Breast epithelium (tissue), 4 donors: ENCODE measurements around the gene MINDY2. TPM values are rescaled to one million over a fixed set of nuclear protein-coding genes. Genes with fewer than 3 reads are reported as not detected.

Source experiments
- DNase-seq, 2 donors: peaks; one replicate each; pipeline ENCODE4 v3.0.0-alpha.2; 2019; ENCODE audit warnings: low spot score in 2 of 2
- H3K27ac ChIP-seq, 2 donors: fragments of 200-600 bp; sonication (generic) in 1 of 2; one replicate each; pipeline ENCODE4 v1.5.1; 2016 to 2019; ENCODE audit warnings: mild to moderate bottlenecking in 1 of 2
- H3K27me3 ChIP-seq, 2 donors: fragments of 200-600 bp; sonication (generic) in 1 of 2; one replicate each; pipeline versions ENCODE4 v1.5.1 to v1.6.0; 2017 to 2019; ENCODE audit warnings: control low read depth in 1 of 2, mild to moderate bottlenecking in 1 of 2
- H3K36me3 ChIP-seq: fragments of 200-600 bp; one replicate; pipeline ENCODE4 v1.5.1; 2019
- H3K4me1 ChIP-seq, 2 donors: fragments of 200-600 bp; sonication (generic); one replicate each; pipeline ENCODE4 v1.5.1; 2016 to 2019; ENCODE audit warnings: control low read depth in 1 of 2
- H3K4me3 ChIP-seq, 3 donors: fragments of 200-600 bp; sonication (generic); 1 replicate in 2 of 3; 2 replicates in 1 of 3; pipeline ENCODE4 v1.5.1; 2016 to 2019; ENCODE audit warnings: mild to moderate bottlenecking in 3 of 3, moderate library complexity in 2 of 3
- H3K9me3 ChIP-seq, 2 donors: fragments of 200-600 bp; sonication (generic) in 1 of 2; one replicate each; pipeline ENCODE4 v1.5.1; 2016 to 2019; ENCODE audit warnings: control low read depth in 1 of 2
- POLR2A ChIP-seq: fragments of 450-650 bp; IDR thresholded peaks from one replicate; pipeline ENCODE4 v1.6.1; 2016; ENCODE audit warnings: antibody characterized with exemption, mild to moderate bottlenecking, moderate library complexity
- POLR2AphosphoS5 ChIP-seq, 3 donors: sonication (generic); formaldehyde crosslinking; IDR thresholded peaks; one replicate each; pipeline ENCODE4 v1.6.1; 2017; ENCODE audit warnings: antibody characterized with exemption in 3 of 3
- intact Hi-C: fragments of 100-400 bp; cut with DNase I; formaldehyde crosslinking; loops from one replicate; pipeline ENCODE4 v1.15.1; 2023; ENCODE audit warnings: low total_unique reads
- total RNA-seq, 3 donors: library from RNA; depleted of rRNA; stranded (reverse); fragments of >200 nt; gene quantifications; one replicate each; pipeline ENCODE4 v1.1.0, GENCODE V29; 2016
- TF ChIP-seq, protein P1 (sequence below), 3 donors: fragments of 450-650 bp; IDR thresholded peaks; one replicate each; pipeline ENCODE4 v1.5.1; 2016 to 2017; ENCODE audit warnings: antibody characterized with exemption in 3 of 3, mild to moderate bottlenecking in 3 of 3, moderate library complexity in 3 of 3

Gene MINDY2
- total RNA-seq, 3 donors from 2014 or later = 11.8 to 22.5 (median 17.7) TPM

DNA sequence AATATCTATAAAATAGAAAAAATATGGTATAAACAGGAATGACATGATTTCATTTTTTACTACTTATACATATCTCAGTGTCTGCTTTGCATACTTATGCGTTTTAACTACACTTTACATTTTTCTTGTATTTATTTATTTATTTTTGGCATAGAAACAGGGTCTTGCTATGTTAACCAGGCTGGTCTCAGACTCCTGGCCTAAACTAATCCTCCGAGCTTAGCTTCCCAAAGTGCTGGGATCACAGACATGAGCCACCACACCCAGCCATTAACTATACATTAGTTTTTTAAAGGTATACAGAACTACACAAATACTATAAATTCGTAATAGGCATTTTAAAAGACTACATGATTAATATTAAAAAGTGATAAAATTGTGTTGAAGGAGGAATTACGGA is 30.7 kb upstream of the MINDY2 start:
- H3K4me1 ChIP-seq = peaks cover 0 to 4% of the 10 kb centered on the region in 2 donors
- TF ChIP-seq, protein P1, sequence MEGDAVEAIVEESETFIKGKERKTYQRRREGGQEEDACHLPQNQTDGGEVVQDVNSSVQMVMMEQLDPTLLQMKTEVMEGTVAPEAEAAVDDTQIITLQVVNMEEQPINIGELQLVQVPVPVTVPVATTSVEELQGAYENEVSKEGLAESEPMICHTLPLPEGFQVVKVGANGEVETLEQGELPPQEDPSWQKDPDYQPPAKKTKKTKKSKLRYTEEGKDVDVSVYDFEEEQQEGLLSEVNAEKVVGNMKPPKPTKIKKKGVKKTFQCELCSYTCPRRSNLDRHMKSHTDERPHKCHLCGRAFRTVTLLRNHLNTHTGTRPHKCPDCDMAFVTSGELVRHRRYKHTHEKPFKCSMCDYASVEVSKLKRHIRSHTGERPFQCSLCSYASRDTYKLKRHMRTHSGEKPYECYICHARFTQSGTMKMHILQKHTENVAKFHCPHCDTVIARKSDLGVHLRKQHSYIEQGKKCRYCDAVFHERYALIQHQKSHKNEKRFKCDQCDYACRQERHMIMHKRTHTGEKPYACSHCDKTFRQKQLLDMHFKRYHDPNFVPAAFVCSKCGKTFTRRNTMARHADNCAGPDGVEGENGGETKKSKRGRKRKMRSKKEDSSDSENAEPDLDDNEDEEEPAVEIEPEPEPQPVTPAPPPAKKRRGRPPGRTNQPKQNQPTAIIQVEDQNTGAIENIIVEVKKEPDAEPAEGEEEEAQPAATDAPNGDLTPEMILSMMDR (IDR thresholded peaks at IDR 0.05) = no peak
- TF ChIP-seq POLR2AphosphoS5 (IDR thresholded peaks at IDR 0.05) (no peak), POLR2A (no peak)
- H3K36me3 ChIP-seq = no peaks in the 10 kb centered on the region
- no peaks in the 10 kb centered on the region for H3K9me3 ChIP-seq
- H3K27ac ChIP-seq = no peak overlapping the region
- no peaks in the 10 kb centered on the region for H3K27me3 ChIP-seq
- no peak for DNase-seq
- intact Hi-C loops = no loop called here
- no peak overlapping the region for H3K4me3 ChIP-seq

DNA sequence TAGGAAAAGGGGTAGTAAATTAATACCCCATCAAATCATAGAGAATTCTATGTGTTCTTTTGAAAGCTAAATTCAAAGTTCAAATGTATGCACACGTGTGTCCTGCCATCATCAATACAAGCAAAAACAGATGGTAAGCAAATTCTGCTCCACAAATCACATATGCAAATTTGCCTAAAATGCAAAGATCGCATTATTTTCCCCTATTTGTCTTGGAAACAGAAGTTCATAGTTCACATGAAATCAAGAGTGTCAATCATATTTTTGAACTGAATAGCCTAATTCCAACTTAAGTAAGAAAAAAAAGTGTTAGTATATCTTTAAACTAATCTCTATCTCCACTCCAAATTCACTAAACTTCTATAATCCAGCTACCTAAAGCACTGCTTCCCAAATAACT is 30.1 kb upstream of the MINDY2 start:
- no peaks in the 10 kb centered on the region for H3K9me3 ChIP-seq
- no peak overlapping the region for H3K27ac ChIP-seq
- H3K36me3 ChIP-seq = no peaks in the 10 kb centered on the region
- no peak for DNase-seq
- intact Hi-C loops = no loop called here
- TF ChIP-seq, protein P1 (IDR thresholded peaks at IDR 0.05) = no peak
- TF ChIP-seq POLR2A (no peak), POLR2AphosphoS5 (IDR thresholded peaks at IDR 0.05) (no peak)
- no peaks in the 10 kb centered on the region for H3K27me3 ChIP-seq
- H3K4me3 ChIP-seq = no peak overlapping the region
- peaks cover 0 to 6% of the 10 kb centered on the region in 2 donors for H3K4me1 ChIP-seq

- intact Hi-C loops = no loop called here
- no peak overlapping the region for H3K4me3 ChIP-seq
- no peak overlapping the region for H3K27ac ChIP-seq
- H3K36me3 ChIP-seq = no peaks in the 10 kb centered on the region
- no peaks in the 10 kb centered on the region for H3K27me3 ChIP-seq
- TF ChIP-seq, protein P1 (IDR thresholded peaks at IDR 0.05) = no peak
- TF ChIP-seq POLR2A (no peak), POLR2AphosphoS5 (IDR thresholded peaks at IDR 0.05) (no peak)
- no peak for DNase-seq
- no peaks in the 10 kb centered on the region for H3K9me3 ChIP-seq
- H3K4me1 ChIP-seq = peaks cover 0 to 12% of the 10 kb centered on the region in 2 donors
Observed at GRCh38 chr15:58742022-58742813, 28.9 kb upstream of the MINDY2 start.

GRCh38 chr15:58742819-58743502 is 28.1 kb upstream of the MINDY2 start:
- DNase-seq = no peak
- H3K4me1 ChIP-seq = peaks cover 0 to 12% of the 10 kb centered on the region in 2 donors
- H3K27ac ChIP-seq = no peak overlapping the region
- TF ChIP-seq POLR2AphosphoS5 (IDR thresholded peaks at IDR 0.05) (no peak), POLR2A (no peak)
- TF ChIP-seq, protein P1 (IDR thresholded peaks at IDR 0.05) = no peak
- H3K4me3 ChIP-seq = no peak overlapping the region
- intact Hi-C loops = no loop called here
- H3K9me3 ChIP-seq = no peaks in the 10 kb centered on the region
- no peaks in the 10 kb centered on the region for H3K27me3 ChIP-seq
- H3K36me3 ChIP-seq = no peaks in the 10 kb centered on the region

DNA sequence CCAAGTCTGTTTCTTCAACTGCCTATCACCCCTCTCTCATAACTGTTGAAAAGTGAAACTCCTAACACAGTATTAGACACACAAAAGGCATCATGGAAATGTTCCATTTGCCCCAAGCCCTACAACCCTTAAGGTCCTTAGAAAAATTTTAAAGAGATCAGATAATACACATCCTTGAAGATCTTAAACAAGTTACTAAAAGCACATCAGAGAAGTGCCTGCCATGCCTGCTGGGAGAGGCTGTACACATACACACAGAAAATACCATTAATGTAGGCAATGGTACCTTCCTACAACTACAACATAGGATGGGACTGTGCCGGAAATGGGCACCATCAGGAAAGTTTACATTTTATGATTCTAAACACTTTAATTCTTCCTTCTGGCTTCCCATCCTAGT is 24.9 kb upstream of the MINDY2 start:
- Histone ChIP-seq H3K9me3 (no peaks in the 10 kb centered on the region), H3K36me3 (no peaks in the 10 kb centered on the region), H3K27me3 (no peaks in the 10 kb centered on the region), H3K4me1 (peaks cover 0 to 7% of the 10 kb centered on the region in 2 donors), H3K4me3 (no peak overlapping the region), H3K27ac (no peak overlapping the region)
- TF ChIP-seq POLR2AphosphoS5 (IDR thresholded peaks at IDR 0.05) = no peak
- TF ChIP-seq, protein P1 (IDR thresholded peaks at IDR 0.05) = no peak
- no peak for TF ChIP-seq POLR2A
- DNase-seq = no peak
- intact Hi-C loops = no loop called here
